Stomach (tissue), 9 donors: ENCODE measurements around the gene CDRT4. TPM values are rescaled to one million over a fixed set of nuclear protein-coding genes. Genes with fewer than 3 reads are reported as not detected.

Experiments
- DNase-seq, 2 donors: peaks; one replicate each; pipeline versions ENCODE4 v3.0.0 to v3.0.0-alpha.2; 2013 to 2019
- H3K27ac ChIP-seq, 5 donors: fragments of 200-600 bp in 4 of 5; sonication (generic) in 4 of 5; one replicate each; pipeline ENCODE4 v1.5.1; 2013 to 2019; ENCODE audit warnings: mild to moderate bottlenecking in 1 of 5, moderate library complexity in 1 of 5
- H3K27me3 ChIP-seq, 3 donors: fragments of 200-600 bp; sonication (generic); one replicate each; pipeline ENCODE4 v1.5.1; 2017 to 2019; ENCODE audit warnings: mixed run types in 1 of 3
- H3K36me3 ChIP-seq, 4 donors: fragments of 200-600 bp; sonication (generic); 1 replicate in 3 of 4; 2 replicates in 1 of 4; pipeline ENCODE4 v1.5.1; 2016 to 2019
- H3K4me1 ChIP-seq, 4 donors: fragments of 200-600 bp; sonication (generic); one replicate each; pipeline ENCODE4 v1.5.1; 2016 to 2019
- H3K4me3 ChIP-seq, 4 donors: fragments of 200-600 bp; sonication (generic) in 3 of 4; one replicate each; pipeline ENCODE4 v1.5.1; 2016 to 2019; ENCODE audit warnings: mild to moderate bottlenecking in 1 of 4
- H3K9me3 ChIP-seq, 4 donors: fragments of 200-600 bp; sonication (generic); one replicate each; pipeline ENCODE4 v1.5.1; 2016 to 2019
- EP300 ChIP-seq: sonication (generic); formaldehyde crosslinking; IDR thresholded peaks from one replicate; pipeline ENCODE4 v1.6.1; 2017; ENCODE audit warnings: antibody characterized with exemption
- POLR2A ChIP-seq, 4 donors: fragments of 450-650 bp; IDR thresholded peaks; one replicate each; pipeline ENCODE4 v1.6.1; 2016; ENCODE audit warnings: antibody characterized with exemption in 4 of 4, control low read depth in 2 of 4, mild to moderate bottlenecking in 1 of 4, moderate library complexity in 1 of 4
- POLR2AphosphoS5 ChIP-seq, 3 donors: sonication (generic); formaldehyde crosslinking; IDR thresholded peaks; one replicate each; pipeline ENCODE4 v1.6.1; 2016; ENCODE audit warnings: antibody characterized with exemption in 3 of 3
- WGBS, 5 donors: extraction: QIAGEN DNeasy Blood & Tissue Kit in 3 of 5; methylation state at CpG; one replicate each; pipeline versions ENCODE4 v1.1.5 to v1.1.7; 2013 to 2018; 5-methylcytosine and 5-hydroxymethylcytosine counted together
- intact Hi-C: fragments of 100-400 bp; cut with DNase I; formaldehyde crosslinking; loops from one replicate; pipeline ENCODE4 v1.15.1; 2023; ENCODE audit warnings: low total_unique reads
- polyA plus RNA-seq, 3 donors: library from polyadenylated mRNA; stranded (reverse); fragments of 200-250 nt; gene quantifications; one replicate each; pipeline ENCODE4 v1.2.3, GENCODE V29; 2013
- total RNA-seq, 5 donors: library from RNA; depleted of rRNA; stranded (reverse); fragments of >200 nt; gene quantifications; one replicate each; pipeline versions ENCODE4 v1.1.0 to v1.2.3, GENCODE V29; 2014 to 2016
- TF ChIP-seq, protein P1 (sequence below), 7 experiments: fragments of 450-650 bp in 4 of 7; fragments of 200-600 bp in 3 of 7; sonication (generic) in 3 of 7; IDR thresholded peaks; one replicate each; pipeline ENCODE4 v1.5.1; 2016 to 2019; ENCODE audit warnings: antibody characterized with exemption in 7 of 7, control low read depth in 2 of 7, mild to moderate bottlenecking in 1 of 7
- donor health status: healthy with polysubstance abuse.
- donor health status: Bipolar disorder and iron deficiency.
- donor health status: healthy.

CDRT4 gene
- total and polyA plus RNA-seq, 8 donors = 1.5 to 12.8 (median 4.7) TPM; not detected in 2

DNA sequence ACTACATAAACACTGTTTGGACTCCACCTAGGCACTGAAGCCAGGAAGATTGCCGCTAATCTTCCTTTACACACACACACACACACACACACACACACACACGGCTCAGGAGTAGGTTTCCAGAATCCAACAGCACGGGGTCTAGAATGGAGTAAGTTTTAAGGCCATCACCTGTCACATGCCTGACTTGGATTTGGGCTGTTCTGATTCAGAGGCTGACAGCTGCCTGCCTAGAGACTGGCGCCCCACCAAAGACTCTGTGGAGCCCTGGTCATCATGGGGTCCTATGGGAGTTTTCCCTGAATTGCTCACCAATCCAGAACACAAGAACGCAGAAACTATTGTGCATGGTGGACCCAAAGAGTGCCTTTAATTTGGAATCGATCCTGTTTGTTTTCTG is 10.9 kb downstream of the CDRT4 start:
- Histone ChIP-seq H3K27me3 (no peaks in the 10 kb centered on the region), H3K4me1 (peaks cover 0 to 27% (median 11%) of the 10 kb centered on the region in 4 donors), H3K4me3 (no peak overlapping the region), H3K36me3 (peaks cover 0 to 9% (median 5%) of the 10 kb centered on the region in 4 donors), H3K27ac (peak overlapping the region in 4 of 5 donors; percentile 56 to 73 (median 71)), H3K9me3 (peaks cover 0 to 10% (median 4%) of the 10 kb centered on the region in 4 donors)
- intact Hi-C loops = no loop called here
- TF ChIP-seq EP300 (no peak), POLR2AphosphoS5 (IDR thresholded peaks at IDR 0.05) (no peak), POLR2A (IDR thresholded peaks at IDR 0.05) (no peak)
- TF ChIP-seq, protein P1, sequence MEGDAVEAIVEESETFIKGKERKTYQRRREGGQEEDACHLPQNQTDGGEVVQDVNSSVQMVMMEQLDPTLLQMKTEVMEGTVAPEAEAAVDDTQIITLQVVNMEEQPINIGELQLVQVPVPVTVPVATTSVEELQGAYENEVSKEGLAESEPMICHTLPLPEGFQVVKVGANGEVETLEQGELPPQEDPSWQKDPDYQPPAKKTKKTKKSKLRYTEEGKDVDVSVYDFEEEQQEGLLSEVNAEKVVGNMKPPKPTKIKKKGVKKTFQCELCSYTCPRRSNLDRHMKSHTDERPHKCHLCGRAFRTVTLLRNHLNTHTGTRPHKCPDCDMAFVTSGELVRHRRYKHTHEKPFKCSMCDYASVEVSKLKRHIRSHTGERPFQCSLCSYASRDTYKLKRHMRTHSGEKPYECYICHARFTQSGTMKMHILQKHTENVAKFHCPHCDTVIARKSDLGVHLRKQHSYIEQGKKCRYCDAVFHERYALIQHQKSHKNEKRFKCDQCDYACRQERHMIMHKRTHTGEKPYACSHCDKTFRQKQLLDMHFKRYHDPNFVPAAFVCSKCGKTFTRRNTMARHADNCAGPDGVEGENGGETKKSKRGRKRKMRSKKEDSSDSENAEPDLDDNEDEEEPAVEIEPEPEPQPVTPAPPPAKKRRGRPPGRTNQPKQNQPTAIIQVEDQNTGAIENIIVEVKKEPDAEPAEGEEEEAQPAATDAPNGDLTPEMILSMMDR (IDR thresholded peaks at IDR 0.05) = no peak
- 84 to 93% (median 90%) methylated on average over 6 of the region's 6 CpGs for WGBS, 5 donors
- DNase-seq = no peak

- no peak overlapping the region for H3K4me3 ChIP-seq
- peak overlapping the region in 1 of 5 donors; percentile 2 for H3K27ac ChIP-seq
- H3K4me1 ChIP-seq = peaks cover 0 to 27% (median 11%) of the 10 kb centered on the region in 4 donors
- WGBS, 5 donors = 89 to 96% (median 92%) methylated on average over 5 of the region's 5 CpGs
- no peaks in the 10 kb centered on the region for H3K27me3 ChIP-seq
- intact Hi-C loops = no loop called here
- H3K9me3 ChIP-seq = peaks cover 0 to 10% (median 4%) of the 10 kb centered on the region in 4 donors
- peaks cover 0 to 9% (median 6%) of the 10 kb centered on the region in 4 donors for H3K36me3 ChIP-seq
- TF ChIP-seq EP300 = no peak
- TF ChIP-seq, protein P1 (IDR thresholded peaks at IDR 0.05) = no peak
- no peak for TF ChIP-seq POLR2A (IDR thresholded peaks at IDR 0.05)
- TF ChIP-seq POLR2AphosphoS5 (IDR thresholded peaks at IDR 0.05) = no peak
- no peak for DNase-seq
Observed at GRCh38 chr17:15454346-15454745, 13.1 kb downstream of the CDRT4 start.

DNA sequence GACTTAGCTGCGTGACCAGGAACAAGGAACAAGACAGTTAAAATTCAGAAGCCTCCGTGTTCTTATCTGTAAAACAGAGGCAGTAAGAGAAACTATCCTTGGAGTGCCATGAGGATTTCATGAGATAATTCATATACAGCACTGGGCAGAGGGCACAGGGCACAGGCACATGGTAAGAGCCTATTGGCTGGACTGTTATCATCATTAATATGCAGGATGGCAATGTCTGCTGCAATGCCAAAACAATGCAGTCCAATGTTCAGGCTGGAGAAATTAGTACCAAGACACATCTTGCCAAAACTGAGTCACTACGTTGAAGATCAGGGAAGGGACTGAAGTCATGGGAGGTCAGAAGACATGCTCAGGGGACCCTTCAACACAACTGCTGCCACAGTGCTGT is 13.6 kb downstream of the CDRT4 start:
- Histone ChIP-seq H3K36me3 (peaks cover 0 to 9% (median 6%) of the 10 kb centered on the region in 4 donors), H3K27me3 (no peaks in the 10 kb centered on the region), H3K27ac (peak overlapping the region in 2 of 5 donors; percentile 2 to 5), H3K4me3 (no peak overlapping the region), H3K4me1 (peaks cover 0 to 24% (median 11%) of the 10 kb centered on the region in 4 donors), H3K9me3 (peaks cover 0 to 10% (median 4%) of the 10 kb centered on the region in 4 donors)
- WGBS, 5 donors = 62 to 93% (median 72%) methylated on average over 3 of the region's 3 CpGs
- TF ChIP-seq EP300 (no peak), POLR2A (IDR thresholded peaks at IDR 0.05) (no peak), POLR2AphosphoS5 (IDR thresholded peaks at IDR 0.05) (no peak)
- TF ChIP-seq, protein P1 (IDR thresholded peaks at IDR 0.05) = no peak
- intact Hi-C loops = no loop called here
- DNase-seq = no peak

- H3K36me3 ChIP-seq = peaks cover 0 to 9% (median 6%) of the 10 kb centered on the region in 4 donors
- H3K27ac ChIP-seq = peak overlapping the region in 1 of 5 donors; percentile 5
- WGBS, 5 donors = 60 to 82% (median 79%) methylated on average over 4 of the region's 4 CpGs
- DNase-seq = no peak
- peaks cover 0 to 10% (median 4%) of the 10 kb centered on the region in 4 donors for H3K9me3 ChIP-seq
- peaks cover 0 to 23% (median 9%) of the 10 kb centered on the region in 4 donors for H3K4me1 ChIP-seq
- H3K27me3 ChIP-seq = no peaks in the 10 kb centered on the region
- no peak overlapping the region for H3K4me3 ChIP-seq
- intact Hi-C loops = no loop called here
- TF ChIP-seq POLR2AphosphoS5 (IDR thresholded peaks at IDR 0.05) = no peak
Observed at GRCh38 chr17:15453246-15453645, 14.2 kb downstream of the CDRT4 start.

DNA sequence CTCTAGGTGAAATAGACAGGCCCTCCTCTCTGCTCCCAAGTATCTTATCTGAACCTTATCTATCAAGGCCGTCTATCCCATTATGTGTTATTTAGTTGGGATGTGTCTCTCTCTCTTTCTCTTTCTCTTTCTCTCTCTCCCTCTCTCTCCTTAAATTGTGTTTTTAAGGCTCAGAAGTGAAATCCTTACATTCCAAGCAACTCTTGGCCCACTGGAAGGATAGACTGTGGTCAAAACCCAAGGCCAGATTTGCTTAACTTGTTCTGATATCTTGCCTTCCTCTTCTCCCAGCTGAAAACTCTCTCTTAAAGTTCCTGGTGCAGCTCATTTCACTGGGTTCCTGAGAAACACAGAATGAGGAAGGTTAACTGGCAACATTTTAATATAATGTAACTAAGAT is 14.7 kb downstream of the CDRT4 start:
- 12 to 59% (median 45%) methylated on average over 1 of the region's 1 CpG for WGBS, 5 donors
- H3K9me3 ChIP-seq = peaks cover 0 to 10% (median 4%) of the 10 kb centered on the region in 4 donors
- TF ChIP-seq, protein P1 (IDR thresholded peaks at IDR 0.05) = no peak
- TF ChIP-seq POLR2AphosphoS5 (IDR thresholded peaks at IDR 0.05) = no peak
- no peak for TF ChIP-seq POLR2A (IDR thresholded peaks at IDR 0.05)
- TF ChIP-seq EP300 = no peak
- no peak overlapping the region for H3K4me3 ChIP-seq
- intact Hi-C loops = no loop called here
- DNase-seq = no peak
- peak overlapping the region in 2 of 5 donors; percentile 5 to 20 for H3K27ac ChIP-seq
- H3K36me3 ChIP-seq = peaks cover 0 to 9% (median 6%) of the 10 kb centered on the region in 4 donors
- H3K4me1 ChIP-seq = peaks cover 0 to 19% (median 6%) of the 10 kb centered on the region in 4 donors
- H3K27me3 ChIP-seq = no peaks in the 10 kb centered on the region
